Activated CD4-positive, alpha-beta T cell treated with anti-CD3 and anti-CD28 coated beads, Interleukin-2, Interleukin-6, amounts not matched to agents 100 ng/mL and 50 ng/mL, durations not matched to agents 16 hours and 8 hours (primary cell): ENCODE results near the gene KMT2B.
"Not testable (repeated sequence)": the region's sequence is repeated elsewhere in the genome, so short reads cannot be mapped to it uniquely, and the experiment has no call there.

Experiments
- DNase-seq: peaks from one replicate; pipeline ENCODE4 v3.0.0-alpha.2; 2020

The KMT2B gene

DNA sequence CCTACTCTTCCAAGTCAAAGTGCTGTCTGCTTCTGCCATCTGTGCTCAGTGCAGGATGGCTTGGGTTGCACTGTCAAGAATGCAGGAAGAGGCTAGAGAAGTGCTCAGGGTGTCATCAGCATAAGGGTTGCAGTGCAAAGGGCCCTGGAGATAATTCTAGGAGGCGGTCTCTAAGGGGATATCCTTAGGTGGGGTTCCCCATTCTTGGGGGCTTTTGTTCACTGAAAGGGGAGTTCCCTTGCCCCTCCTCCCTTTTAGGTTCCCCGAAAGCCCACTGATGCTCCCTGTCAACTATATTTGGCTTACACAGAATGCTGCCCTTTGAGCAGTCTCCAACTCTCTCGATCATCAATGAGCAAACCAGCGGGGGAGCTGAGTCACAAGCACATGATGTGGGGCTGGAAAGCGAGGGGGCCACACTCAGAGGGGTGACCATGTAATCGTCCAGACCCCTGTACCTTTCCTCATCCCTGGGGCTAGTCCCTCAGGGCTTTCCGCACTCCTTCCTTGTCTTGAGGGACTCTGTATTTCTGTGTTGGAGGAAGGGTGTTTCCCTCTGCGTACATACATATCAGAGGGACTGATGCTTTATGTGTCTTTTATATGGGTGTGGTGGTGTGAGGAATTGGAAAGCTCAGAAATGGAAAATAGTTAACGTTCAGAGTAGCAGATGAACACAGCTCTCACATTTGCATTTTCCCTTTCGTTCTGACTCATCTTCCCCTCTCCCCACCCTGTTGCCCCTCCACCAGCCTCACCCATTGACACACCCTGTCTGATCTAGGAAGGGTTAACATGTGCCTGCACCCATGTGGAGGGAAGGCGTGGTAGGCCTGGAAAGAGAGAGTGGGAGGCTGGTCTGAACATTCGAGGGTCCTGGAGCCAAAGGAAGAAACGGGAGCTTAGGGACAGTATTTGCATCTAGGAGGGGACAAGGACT is 6.7 kb upstream of the KMT2B start:
- peak; percentile 94 for DNase-seq

DNA sequence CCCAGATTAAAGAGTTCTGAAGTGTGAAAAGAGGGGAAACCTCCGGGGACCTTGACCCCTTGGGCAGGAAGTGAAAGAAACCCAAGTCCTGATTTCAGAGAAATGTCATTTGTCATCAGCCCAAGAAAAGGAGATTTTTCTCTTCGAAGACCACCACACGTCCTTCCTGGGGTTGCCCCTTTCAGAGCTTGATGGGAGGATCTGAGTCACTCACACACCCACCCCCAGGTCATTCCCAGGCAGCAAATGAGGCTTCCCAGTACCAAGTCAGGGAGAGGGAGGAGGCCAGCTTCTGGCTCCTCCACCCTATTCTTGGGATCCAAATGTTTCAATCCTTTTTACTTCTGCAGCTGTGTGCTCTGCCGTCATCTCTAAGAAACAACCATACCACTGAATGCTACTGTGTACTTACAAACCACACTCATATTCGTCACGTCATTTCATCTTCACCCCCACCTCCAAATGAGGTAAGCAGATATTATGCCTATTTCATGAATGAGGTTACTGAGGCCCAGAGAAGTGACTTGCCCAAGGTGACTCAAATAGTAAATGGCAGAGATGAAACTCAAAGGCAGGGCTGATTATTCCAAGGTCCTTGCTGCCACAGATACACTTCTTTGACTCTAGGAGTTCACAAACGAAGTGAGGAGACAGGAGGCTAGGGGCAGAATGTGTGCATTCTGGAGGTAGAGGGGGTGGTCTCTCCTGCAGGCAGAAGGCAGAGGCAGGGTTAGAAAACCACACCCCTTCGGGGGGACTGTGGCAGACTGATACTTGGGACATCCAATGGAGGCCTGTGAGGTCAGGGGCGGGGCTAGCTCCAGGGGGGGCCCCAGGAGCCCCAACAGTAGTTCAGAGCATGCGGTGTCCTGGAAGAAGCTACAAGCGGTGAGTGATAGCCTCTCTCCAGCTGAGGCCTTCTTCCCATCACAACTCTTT is 5.0 kb upstream of the KMT2B start:
- DNase-seq, result peak; percentile 92

DNA sequence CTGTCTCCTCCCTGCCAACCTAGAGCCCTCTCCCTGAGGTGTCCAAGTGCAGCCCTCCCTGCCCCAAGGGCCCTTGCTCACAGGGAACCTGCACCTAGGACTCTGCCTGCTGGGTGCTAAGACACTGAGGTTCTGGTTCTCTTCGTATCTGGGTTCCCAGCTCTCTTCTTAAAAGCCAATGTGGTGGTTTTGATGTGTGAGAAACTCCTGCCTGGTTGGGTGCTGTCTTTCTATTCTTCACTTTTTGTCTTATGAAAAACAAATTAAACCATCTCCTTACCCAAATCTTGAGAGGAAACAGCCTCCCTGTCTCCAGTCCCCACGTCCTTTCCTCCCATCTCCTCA is 4.3 kb upstream of the KMT2B start:
- DNase-seq, result no peak

DNA sequence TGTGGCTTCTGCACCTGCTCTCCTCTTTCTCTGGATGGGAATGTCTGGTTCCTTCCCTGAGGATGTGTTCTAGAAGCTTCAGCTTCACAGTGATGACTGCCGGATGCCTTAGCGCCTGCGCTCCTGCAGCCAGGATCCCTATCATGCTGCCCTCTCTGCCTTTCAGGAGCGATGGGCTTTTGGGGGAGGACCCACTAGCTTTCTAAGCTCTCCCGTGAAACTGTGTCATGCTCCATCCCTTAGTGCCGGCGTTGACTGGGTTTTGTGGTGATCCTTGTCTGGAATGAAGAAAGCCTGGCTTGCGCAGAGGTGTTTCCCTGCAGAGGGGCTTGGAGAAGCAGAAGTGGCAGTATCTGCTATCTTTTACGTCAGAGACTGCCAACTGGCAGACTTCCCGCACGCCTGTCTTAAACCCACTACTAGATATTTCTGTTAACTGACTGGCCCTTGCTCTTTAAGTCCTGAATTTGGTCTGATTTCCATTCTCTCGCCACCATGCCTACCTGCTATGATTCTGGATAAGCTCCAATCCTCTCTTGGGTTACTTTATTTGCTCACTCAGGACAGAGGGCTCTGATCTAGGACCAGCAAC is 3.8 kb upstream of the KMT2B start:
- DNase-seq, result peak; percentile 22

DNA sequence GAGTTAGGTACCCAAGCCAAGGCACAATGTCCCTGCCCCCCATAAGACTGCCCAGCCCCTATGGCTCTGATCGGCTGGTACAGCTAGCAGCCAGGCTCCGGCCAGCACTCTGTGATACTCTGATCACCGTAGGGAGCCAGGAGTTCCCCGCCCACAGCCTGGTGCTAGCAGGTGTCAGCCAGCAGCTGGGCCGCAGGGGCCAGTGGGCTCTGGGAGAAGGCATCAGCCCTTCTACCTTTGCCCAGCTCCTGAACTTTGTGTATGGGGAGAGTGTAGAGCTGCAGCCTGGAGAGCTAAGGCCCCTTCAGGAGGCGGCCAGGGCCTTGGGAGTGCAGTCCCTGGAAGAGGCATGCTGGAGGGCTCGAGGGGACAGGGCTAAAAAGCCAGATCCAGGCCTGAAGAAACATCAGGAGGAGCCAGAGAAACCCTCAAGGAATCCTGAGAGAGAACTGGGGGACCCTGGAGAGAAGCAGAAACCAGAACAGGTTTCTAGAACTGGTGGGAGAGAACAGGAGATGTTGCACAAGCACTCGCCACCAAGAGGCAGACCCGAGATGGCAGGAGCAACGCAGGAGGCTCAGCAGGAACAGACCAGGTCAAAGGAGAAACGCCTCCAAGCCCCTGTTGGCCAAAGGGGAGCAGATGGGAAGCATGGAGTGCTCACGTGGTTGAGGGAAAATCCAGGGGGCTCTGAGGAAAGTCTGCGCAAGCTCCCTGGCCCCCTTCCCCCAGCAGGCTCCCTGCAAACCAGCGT is 3.0 kb upstream of the KMT2B start:
- peak; percentile 74 for DNase-seq

DNA sequence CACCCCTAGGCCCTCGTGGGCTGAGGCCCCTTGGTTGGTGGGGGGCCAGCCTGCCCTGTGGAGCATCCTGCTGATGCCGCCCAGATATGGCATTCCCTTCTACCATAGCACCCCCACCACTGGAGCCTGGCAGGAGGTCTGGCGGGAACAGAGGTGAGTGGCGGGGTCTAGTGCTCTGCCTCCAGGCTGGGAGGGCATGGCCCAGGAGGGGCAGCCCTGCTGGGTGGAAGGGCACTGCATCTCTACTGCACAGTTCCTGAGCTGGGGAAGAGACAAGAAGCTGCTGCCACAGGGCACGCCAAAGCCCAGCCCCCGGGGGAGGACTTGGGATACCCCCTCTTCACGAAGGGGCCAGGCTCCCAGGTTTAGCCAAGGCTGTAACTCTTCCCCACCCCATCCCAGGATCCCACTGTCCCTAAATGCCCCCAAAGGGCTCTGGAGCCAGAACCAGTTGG is 2.4 kb upstream of the KMT2B start:
- DNase-seq, result peak; percentile 21

DNA sequence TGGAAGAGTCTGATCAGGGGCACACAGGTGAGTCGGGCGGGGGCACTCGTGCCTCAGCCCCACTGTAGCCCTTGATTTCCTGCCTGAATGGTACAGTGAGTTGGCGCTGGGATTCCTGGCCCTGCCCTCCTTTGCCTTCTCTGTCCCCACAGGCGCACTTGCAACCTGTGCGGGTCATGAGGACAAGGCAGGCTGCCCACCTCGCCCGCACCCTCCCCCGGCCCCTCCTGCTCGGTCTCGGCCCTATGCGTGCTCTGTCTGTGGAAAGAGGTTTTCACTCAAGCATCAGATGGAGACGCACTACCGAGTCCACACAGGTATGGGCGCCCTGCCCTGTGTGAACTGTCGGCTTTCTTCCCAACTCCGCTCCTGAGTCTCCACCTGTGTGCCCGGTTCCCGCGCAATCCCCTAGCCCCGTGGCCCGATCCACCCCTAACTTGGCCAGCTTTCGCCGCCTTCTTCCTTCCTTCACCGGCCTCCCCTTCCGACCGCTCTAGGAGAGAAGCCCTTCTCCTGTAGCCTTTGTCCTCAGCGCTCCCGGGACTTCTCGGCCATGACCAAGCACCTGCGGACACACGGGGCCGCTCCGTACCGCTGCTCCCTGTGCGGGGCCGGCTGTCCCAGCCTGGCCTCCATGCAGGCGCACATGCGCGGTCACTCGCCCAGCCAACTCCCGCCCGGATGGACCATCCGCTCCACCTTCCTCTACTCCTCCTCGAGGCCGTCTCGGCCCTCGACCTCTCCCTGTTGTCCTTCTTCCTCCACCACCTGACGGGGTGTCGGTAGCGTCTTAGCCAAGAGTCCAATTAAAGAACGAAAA is 1.6 kb upstream of the KMT2B start:
- DNase-seq, result peak; percentile 43

DNA sequence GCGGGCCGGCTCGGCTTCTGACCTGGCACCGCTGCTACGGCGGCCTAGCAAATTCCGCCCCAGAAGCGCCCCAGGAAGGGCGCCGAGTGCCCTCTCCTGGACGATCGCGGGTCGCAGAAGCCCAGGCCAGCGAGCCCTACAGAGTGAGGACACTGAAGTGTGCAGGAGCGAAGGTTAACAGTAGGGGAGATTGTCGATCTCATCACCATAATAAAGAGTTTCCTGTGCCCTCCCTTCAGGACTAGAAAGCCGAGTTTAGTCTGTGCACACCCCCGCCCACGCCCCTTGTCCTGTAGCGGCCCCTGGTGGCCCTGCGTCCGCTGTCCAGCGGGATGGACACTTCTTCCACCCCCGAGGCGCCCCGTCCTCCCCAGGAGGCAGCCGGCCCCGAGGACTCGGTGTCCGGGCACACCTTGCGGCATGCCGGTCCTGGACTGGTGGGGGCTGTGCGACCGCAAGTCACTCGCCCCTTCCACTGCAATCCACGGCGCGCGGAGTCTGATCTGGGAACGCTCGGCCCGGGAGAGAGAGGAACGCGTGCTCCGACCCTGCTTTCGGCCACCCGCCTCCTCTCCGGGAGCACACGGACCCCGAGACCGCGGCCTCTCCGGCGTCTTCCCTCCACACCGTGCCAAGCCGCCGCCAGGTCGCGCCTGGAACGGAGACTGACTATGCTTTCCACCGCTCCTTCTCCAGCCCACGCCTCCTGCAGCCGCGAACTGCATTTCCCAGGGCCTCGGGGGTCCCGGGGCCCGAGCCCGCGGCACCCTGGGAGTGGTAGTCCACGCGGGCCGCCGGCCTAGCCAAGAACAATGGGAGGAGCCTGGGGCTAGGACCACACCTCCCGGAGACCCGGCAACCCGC is 770 bp upstream of the KMT2B start:
- DNase-seq, result peak; percentile 84

DNA sequence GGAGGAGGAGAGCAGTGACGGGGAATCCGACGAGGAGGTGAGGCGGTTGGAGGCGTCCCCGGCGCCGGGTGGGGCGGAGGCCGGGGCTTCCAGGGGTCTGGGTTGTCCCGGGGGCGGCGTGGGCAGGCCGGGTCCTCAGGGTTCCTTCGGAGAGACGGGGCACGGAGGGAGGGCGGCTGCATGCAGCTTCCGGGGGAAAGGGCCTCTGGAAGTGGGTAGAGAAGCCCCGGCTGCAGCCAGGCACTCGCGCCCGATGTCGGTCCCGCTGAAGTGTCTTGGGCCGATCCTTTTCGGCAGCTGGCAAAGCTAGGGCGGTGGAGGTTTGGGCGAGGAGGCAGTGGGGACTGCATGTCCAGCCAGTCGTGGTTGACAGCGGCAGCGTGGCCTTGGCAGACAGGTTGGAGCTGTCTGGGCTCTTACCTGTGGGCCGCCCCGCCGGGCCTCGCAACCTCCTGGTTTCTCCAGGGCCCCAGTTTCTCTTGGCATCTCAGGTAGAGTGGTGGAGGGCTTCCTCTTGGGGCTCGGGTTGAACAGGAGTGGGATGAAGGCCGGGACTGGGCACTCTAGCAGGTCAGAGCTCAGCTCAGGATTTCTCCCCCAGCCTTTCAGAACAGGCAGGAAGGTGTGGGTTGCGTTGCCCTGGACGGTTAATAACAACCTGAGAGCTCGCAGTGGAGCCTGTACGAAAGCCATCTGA is 690 bp downstream of the KMT2B start:
- DNase-seq, result peak; percentile 58

DNA sequence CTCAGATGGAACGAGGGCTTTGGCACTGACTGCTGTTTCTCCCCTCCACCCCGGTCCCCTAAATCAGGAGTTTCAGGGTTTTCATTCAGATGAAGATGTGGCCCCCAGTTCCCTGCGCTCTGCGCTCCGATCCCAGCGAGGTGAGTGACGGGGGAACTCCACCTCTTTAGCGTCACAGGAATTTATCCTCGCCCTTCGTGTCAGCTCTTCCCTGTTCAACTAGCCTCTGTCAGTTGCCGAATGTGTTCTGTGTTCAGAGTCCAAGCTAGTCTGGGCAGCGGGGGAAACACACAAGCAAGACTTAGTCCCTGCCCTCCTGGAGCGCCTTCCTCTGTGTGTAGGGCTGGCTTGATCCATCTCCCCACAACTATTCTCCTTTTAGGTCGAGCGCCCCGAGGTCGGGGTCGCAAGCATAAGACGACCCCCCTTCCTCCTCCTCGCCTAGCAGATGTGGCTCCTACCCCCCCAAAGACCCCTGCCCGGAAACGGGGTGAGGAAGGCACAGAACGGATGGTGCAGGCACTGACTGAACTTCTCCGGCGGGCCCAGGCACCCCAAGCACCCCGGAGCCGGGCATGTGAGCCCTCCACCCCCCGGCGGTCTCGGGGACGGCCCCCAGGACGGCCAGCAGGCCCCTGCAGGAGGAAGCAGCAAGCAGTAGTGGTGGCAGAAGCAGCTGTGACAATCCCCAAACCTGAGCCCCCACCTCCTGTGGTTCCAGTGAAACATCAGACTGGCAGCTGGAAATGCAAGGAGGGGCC is 1.8 kb downstream of the KMT2B start:
- DNase-seq, result no peak

DNA sequence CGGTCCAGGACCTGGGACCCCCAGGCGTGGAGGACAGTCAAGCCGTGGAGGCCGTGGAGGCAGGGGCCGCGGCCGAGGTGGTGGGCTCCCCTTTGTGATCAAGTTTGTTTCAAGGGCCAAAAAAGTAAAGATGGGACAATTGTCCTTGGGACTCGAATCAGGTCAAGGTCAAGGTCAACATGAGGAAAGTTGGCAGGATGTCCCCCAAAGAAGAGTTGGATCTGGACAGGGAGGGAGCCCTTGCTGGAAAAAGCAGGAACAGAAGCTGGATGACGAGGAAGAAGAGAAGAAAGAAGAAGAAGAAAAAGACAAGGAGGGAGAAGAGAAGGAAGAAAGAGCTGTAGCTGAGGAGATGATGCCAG is 2.3 kb downstream of the KMT2B start:
- no peak for DNase-seq

DNA sequence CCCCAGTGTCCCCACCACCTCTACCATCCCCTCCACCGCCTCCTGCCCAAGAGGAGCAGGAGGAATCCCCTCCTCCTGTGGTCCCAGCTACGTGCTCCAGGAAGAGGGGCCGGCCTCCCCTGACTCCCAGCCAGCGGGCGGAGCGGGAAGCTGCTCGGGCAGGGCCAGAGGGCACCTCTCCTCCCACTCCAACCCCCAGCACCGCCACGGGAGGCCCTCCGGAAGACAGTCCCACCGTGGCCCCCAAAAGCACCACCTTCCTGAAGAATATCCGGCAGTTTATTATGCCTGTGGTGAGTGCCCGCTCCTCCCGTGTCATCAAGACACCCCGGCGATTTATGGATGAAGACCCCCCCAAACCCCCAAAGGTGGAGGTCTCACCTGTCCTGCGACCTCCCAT is 2.8 kb downstream of the KMT2B start:
- no peak for DNase-seq

DNA sequence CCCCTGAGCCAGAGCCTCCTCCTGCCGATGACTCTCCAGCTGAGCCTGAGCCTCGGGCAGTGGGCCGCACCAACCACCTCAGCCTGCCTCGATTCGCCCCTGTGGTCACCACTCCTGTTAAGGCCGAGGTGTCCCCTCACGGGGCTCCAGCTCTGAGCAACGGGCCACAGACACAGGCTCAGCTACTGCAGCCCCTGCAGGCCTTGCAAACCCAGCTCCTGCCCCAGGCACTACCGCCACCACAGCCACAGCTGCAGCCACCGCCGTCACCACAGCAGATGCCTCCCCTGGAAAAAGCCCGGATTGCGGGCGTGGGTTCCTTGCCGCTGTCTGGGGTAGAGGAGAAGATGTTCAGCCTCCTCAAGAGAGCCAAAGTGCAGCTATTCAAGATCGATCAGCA is 3.6 kb downstream of the KMT2B start:
- no peak for DNase-seq

DNA sequence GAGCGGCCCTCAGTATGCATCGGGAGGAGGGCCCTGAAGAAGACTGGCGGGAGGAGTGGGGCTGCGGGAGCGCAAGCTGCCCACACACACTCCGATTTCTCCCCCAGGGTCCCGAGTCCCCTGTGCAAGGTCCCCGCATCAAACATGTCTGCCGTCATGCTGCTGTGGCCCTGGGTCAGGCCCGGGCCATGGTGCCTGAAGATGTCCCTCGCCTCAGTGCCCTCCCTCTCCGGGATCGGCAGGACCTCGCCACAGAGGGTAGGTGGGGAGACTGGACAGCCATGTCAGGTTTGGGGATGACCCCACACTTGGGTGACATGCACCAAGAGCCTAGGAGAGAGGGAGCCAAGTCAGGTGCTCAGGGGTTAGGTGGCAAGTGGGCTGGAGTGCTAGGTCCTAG is 4.7 kb downstream of the KMT2B start:
- DNase-seq, result no peak

DNA sequence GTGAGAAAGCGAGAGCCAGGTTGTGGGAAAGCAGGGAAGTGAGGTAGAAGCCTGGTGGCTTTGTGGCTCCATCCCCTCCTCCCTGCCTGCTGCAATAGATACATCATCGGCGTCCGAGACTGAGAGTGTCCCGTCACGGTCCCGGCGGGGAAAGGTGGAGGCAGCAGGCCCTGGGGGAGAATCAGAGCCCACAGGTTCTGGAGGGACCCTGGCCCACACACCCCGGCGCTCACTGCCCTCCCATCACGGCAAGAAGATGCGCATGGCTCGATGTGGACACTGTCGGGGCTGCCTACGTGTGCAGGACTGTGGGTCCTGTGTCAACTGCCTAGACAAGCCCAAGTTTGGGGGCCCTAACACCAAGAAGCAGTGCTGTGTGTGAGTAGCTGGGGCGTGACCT is 5.1 kb downstream of the KMT2B start:
- DNase-seq, result no peak

DNA sequence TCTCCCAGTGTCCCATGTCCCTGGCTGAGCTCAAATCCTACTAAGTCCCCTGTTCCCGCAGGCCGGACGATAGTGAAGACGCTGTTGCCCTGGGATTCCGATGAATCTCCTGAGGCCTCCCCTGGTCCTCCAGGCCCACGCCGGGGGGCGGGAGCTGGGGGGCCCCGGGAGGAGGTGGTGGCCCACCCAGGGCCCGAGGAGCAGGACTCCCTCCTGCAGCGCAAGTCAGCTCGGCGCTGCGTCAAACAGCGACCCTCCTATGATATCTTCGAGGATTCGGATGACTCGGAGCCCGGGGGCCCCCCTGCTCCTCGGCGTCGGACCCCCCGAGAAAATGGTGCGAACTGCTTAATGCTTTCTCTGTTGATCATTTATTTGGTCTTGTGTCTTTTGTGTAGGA is 5.9 kb downstream of the KMT2B start:
- no peak for DNase-seq

DNA sequence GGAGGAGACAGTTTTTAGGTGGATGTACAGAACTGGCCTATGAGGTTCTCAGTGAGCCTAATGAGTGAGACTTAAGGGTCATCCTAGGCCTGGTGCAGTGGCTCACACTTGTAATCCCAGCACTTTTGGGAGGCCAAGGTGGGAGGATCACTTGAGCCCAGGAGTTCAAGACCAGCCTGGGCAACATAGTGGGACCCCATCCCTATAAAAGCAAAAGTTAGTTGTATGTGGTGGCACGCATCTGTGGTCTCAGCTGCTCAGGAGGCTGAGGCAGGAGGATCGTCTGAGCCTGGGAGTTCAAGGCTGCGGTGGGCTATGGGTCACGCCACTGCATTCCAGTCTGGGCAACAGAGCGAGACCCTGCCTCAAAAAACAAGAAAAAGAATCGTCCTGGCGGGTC is 6.3 kb downstream of the KMT2B start:
- DNase-seq, result not testable (repeated sequence)

DNA sequence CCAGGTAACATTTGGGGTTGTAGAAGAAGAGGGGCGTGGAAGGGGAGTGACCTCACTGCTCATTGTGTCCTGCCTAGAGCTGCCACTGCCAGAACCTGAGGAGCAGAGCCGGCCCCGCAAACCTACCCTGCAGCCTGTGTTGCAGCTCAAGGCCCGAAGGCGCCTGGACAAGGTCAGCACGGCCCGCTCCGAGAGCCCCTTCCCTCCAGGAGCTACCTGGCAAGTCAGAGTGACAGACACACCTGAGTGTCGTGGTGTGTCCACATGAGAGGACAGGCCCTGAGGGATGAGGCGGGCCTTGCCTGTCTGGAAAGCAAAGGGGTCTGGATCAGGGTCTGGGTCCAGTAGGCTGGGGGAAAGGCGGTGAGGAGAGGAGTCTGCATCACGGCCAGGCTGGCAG is 6.8 kb downstream of the KMT2B start:
- DNase-seq, result no peak

DNA sequence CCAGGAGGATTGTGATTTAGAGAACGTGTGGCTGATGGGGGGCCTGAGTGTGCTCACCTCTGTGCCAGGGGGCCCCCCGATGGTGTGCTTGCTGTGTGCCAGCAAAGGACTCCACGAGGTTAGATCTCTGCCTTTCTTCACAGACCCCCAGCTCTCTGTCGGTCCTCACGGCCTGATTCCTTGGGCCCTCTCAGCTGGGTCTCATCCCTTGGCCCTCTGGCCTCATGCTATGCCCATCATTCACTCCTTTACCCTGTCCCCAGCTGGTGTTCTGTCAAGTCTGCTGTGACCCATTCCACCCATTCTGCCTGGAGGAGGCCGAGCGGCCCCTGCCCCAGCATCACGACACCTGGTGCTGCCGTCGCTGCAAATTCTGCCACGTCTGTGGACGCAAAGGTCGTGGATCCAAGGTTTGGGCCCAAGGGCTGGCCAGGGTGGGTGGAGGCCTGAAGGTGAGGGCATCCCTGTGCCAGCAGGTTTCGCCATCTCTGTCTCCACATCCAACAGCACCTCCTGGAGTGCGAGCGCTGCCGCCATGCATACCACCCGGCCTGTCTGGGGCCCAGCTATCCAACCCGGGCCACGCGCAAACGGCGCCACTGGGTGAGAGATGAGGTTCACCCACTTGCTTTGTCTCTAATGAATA is 7.5 kb downstream of the KMT2B start:
- no peak for DNase-seq
